ENCODE measurements around the gene MATCAP1.

MATCAP1 gene

DNA sequence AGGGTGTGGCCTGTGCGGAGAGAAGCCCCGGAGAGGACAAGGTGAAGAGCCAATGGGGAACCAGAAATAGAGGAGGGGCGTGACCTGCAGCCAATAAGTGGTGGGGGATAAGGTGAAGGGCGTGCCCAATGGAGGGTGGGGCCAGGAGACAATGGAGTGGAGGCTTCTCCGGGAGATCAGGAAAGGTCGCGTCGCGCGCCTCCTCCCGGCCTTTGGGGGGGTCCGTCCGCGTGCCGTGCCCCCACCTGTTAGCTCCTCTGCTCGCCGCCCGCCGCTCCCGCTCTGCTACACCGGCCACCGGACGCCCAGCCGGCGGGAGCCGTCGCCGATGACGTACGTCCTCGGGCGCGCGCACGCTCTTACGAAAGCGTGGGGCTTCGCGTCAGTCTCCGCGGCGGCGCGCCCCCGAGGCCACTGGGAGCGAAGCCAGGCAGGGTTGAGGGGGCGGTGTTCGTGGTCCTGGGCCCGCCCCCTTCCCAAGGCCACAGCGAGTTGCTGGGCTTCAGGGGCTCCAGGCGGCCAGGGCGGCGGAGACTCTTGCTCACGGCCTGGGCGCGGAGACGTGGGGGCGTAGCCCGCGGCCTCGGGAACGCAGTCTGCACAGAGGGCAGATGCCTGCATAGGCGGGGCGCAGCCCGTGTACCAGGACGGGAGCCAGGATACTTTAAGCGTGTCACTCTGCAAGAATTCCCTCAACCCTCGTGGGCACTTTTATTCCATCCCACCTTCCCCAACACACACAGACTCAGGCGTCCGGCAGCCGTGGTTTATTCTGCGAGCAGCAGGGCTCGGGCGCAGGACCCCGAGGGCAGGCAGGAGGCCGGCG, at the start of gene MATCAP1:
TSS of gene MATCAP1 (minus strand) at position 337 of the 826 bp plus-strand sequence. CDS start 3,353 bp downstream, outside the sequence.
- DNase-seq (ENCODE audit: low read depth in 2 of 2): peak; percentile 72 to 85

- DNase-seq (ENCODE audit: low read depth in 2 of 2): no peak
Observed at GRCh38 chr16:67230809-67231660, 47.3 kb upstream of the MATCAP1 start.

DNA sequence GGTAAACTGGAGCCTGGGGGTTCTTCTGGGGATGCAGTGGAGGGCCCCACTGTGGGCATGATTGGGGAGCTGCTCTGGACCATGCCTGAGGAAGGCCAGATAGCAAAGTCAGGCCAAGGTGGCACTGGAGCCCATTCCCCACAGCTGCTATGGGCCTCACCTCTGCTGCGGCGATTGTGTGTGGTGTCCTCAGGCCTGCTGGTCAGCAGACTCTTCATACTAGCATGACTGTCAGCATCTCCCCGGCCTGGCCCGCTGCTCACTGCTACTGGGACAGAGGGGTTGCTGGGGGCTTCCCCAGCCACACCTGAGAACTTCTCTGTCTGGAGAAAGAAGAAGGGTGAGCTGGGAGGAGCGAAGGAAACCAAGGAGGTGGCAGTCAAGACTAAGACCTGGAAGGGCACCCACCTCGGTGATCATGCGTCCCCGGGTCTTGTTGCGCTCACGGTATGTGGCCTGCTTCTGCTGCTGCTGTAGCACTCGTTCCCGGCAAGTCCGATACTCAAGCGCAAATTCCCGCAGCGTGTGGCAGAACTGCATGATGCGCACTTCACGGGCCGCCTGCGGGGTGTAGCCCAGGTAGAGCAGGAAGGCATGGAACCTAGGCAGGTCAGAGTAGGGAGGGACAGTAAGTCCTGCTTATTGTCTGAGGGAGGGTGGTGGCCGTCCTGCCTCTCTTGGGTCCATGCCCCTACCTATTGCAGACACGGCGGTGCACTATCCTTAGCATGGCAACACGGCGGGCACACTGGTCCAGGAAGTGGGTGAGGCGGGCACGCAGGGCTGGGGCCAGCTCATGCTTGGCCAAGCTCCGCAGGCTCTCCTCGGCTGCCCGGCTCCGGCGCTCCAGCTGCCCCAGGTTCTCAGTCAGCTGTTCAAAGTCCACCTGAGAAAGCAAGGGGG, 46.4 kb upstream of the MATCAP1 start:
- no peak for DNase-seq (ENCODE audit: low read depth in 2 of 2)

- DNase-seq (ENCODE audit: low read depth in 2 of 2): no peak
Observed at GRCh38 chr16:67228905-67229304, 45.1 kb upstream of the MATCAP1 start.

DNA sequence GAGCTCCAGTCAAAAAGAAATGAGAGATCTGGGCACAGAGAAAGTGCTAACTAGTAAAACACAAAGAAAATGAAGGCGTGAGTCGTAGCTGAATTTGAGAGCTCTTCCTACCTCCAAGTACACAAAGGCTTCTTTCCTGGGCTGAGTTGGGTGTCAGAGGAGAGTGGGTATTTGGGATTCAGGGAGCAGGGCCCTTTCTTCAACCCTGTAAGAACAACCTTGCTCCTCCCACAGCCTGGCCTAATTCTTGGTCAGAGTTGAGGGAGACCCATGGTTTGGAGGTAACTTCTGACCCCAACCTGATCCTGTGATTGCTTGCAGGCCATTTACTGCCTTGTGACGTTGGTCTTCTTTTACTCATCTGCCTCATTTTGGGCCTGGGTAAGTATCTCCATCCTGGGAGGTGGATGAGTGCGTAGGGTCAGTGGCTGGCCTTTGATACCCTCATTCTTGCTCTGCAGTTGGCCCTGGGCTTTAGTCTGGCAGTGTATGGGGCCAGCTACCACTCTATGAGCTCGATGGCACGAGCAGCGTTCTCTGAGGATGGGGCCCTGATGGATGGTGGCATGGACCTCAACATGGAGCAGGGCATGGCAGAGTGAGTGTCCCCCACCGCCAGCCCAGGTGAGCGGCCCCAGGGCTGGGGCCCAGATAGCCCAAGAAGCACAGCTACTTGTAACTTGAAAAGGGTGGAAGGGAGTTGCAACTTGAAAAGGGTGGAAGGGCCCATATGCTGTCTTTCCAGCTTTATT, 44.4 kb upstream of the MATCAP1 start:
- DNase-seq (ENCODE audit: low read depth in 2 of 2): no peak

- DNase-seq (ENCODE audit: low read depth in 2 of 2): no peak
Observed at GRCh38 chr16:67227567-67227921, 43.8 kb upstream of the MATCAP1 start.

- DNase-seq (ENCODE audit: low read depth in 2 of 2): peak; percentile 95 to 97
Observed at GRCh38 chr16:67226804-67227566, 43.2 kb upstream of the MATCAP1 start, which contains the start of gene TMEM208. Gene TMEM208 (plus strand): TSS chr16:67227130. CDS start chr16:67227219, 89 bp downstream.

DNA sequence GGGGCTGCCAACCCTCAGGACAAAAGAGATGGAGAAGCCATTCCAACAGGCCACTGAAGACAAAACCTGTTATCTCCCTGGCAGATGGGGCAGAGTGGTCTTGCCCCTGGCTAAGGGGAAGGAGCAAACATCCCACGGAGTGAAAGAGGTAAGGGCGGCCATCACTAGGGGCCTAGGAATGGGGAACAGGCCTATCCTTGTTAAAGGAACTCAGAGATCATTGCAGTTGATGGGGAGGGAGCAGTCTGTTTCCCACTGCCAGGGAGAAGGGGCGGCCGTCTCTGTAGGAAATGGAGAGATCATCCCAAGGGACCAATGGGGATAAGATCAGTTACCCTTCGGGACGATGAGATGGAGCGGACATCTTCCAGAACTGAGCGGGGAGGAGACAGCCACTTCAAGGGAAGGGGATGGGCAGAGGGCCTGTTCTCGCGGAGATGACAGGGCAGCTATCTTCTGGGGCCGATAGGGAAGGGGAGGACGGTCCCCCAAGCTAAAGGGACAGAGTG, 42.6 kb upstream of the MATCAP1 start:
- DNase-seq (ENCODE audit: low read depth in 2 of 2): no peak

GRCh38 chr16:67223992-67224391, 40.2 kb upstream of the MATCAP1 start:
- no peak for DNase-seq (ENCODE audit: low read depth in 2 of 2)

DNA sequence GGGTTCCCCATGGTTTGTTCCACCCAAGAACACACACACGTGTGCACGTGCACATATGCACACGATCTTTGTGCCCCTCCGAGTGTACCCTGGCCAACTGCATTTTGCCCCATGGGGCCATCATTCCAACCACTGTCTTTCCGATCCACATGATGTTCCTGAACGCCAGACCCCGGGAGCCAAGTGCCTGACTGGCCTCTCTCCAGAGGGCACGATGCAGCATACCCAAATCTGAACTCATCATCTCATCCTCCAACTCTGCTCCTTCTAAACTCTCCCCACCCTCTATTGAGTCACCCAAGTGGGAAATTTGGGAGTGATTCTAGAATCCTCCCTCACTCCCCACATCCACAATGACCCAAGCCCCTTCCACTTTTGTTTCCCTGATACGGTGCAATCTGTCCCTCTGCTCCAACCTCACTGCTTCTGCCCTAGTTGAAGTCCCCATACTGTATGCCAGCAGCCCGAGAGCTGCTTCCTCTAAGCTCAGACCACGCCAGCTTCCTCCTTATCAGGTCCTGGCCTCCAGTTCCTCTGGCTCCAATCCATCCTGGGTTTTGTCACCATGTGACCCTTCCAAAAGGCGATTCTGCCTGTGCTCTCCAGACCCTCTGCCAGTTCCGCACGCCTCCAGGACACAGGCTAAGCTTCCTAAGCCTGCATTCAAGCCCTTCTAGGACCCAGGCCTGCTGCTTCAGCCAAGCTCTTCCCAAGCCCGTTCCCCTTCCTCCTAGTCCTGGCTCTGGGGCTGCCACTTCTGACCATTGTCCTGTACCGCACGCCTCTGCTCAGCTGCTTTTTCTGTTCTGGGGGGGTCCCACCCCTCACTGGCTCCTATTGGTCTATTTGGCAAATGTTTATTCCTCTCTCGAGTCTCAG, 33.1 kb upstream of the MATCAP1 start:
- DNase-seq (ENCODE audit: low read depth in 2 of 2): no peak

- no peak for DNase-seq (ENCODE audit: low read depth in 2 of 2)
Observed at GRCh38 chr16:67215706-67216105, 31.9 kb upstream of the MATCAP1 start.

DNA sequence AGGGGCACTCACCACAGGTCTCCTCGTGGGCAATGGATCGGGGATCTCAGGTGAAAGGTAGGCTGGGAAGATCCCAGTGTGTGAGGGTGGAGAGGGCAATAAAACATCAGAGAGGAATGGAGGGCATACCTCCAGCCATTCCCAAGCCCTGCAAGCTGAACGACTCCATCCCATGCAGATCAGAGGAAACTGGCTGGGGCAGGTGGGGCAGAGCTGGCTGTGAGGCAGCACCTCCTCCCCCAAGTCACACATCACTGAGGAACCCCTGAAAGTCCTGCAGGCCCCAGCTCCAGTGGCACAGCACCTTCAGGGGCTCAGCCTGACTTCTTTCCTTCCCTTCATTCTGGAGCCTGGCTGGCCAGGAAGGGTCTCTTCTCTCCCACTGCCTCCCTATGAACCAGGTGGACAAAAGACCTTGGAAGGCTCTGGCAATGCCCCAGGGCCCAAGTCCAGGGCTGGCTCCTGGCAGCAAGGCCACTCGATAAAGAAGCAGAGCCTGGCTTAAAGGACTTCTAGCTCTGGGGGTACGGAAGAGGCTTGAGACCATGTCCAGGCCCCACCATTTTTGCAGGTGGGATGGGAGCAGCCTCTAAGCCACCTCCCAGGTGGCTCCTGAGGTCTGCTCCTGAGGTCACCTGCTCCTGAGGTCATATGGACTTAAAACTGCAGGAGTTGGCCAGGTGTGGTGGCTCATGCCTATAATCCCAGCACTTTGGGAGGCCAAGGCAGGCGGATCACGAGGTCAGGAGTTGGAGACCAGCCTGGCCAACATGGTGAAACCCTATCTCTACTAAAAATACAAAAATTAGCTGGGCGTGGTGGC, 29.6 kb upstream of the MATCAP1 start:
- DNase-seq (ENCODE audit: low read depth in 2 of 2): no peak

GRCh38 chr16:67212766-67213165, 29.0 kb upstream of the MATCAP1 start:
- DNase-seq (ENCODE audit: low read depth in 2 of 2): no peak

- DNase-seq (ENCODE audit: low read depth in 2 of 2): no peak
Observed at GRCh38 chr16:67211674-67212073, 27.9 kb upstream of the MATCAP1 start.

DNA sequence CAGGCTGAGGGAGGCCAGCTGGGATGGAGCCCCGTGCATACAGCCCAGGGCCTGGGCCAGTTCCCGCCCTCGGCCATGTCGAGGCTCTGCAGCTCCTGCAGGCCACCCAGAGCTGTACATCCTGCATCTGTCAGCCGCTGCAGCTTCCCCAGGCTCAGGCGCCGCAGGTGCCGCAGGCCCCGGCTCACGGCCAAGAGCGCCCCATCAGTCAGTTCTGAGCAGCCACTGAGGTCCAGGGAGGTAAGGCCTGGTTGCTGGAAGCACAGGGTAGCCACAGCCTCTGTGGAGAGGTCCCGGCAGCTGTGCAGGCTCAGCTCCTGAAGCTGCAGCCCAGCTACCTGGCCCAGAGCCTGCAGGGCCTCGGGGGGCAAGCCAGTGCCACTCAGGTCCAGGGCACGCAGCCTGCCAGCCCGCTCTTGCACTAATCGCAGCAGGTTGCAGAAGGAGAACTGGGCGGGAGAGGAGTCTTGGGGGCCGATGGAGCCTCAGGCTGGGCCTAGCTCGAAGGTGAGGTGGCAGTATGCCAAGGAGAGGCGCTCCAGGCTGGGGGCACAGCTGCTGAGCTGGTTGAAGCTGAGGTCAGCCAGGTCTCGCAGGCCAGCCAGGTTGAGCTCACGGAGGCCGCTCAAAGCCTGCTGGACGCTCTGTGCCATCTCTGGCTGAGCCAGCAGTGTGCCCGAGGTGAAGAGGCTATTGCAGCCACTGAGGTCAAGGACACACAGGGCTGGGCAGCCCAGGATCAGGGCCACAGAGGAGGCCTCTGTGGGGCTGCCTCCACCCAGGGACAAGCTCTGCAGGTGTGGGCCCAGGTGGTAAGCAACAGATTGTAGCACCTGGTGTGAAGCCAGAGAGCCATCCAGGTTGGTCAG, 26.5 kb upstream of the MATCAP1 start:
- DNase-seq (ENCODE audit: low read depth in 2 of 2): no peak

DNA sequence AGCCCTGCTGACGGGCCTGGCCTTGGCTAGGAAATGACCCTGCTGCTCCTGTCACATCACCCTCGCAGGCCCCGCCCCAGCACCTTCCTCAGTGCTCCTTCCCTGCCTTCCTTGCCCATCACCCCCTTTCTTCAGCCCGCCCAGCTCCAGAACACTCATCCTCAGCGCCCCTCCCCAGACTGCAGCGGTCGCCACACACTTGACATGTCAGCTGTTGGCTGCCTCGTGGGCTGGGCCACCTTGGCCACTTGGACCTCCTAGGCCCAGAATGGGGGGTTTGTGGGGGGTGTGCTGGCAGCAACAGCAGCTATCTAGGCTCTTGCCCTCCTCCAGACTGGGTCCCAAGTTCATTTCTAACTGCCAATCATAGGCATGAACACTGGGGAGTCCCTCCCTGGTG, 25.8 kb upstream of the MATCAP1 start:
- no peak for DNase-seq (ENCODE audit: low read depth in 2 of 2)
